ENCODE results near the gene TRIOBP.
"Not testable (repeated sequence)": the region's sequence is repeated elsewhere in the genome, so short reads cannot be mapped to it uniquely, and the experiment has no call there.

The TRIOBP gene

GRCh38 chr22:37690407-37690806, 6.4 kb upstream of the TRIOBP start:
- DNase-seq (ENCODE audit: low read depth, low spot score): no peak

DNA sequence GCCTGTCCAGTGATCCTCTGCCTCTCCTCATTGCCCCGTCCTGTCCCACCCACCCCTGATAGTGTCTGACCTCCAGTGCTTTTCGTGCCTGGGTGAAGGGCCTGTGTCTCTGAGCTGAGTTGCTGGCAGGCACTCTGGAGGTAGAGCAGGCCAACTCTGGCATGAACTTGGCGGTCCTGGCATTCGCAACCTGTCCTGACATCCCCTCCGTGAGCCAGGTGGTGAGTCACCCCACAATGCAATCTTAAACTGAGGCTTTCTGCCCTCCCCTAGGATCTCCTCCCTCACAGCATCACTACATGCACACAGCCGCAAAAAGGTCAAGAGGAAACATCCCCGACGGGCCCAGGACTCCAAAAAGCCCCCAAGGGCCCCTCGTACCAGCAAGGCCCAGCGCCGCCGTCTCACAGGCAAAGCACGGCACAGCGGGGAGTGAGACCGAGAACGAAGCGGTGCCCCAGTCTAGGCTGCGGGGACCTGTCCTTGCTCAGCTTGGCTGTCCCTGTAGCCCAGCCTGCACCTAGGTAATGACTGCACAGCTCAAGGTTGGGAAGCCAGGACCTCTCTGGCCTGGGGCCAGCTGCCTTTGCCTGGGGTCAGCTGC, 5.8 kb upstream of the TRIOBP start:
- DNase-seq (ENCODE audit: low read depth, low spot score): peak; percentile 73

DNA sequence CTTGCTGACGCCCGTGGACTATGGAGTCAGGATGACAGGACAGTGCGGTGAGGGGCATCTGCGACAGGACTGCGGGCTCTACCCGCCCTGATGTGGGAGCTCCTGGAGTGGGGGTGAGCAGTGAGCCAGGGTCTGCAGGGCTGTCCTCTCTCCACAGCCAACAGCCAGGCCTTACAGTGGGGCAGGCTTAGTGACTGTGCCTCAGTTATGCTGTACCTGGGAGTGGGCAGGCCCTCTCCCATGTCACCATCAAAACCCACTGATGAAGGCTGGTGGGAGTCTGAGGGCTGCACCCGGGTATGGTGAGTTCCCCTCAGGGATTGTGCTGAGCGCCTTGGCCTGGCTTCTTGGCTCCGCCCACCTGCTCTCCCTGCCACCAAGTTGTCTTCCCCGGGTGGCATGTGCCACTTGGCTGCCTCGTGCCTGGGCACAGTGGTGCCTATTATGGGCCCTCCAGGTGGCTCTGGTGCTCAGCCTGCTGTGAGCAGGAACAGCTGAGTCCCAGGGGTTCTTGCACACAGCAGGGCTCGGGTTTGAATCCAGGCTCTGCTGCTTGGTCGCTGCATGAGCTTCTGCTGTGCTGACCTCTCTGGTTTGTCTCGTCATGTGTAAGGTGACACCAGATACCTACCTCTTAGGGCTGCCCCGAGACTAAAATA, 4.1 kb upstream of the TRIOBP start:
- no peak for DNase-seq (ENCODE audit: low read depth, low spot score)

DNA sequence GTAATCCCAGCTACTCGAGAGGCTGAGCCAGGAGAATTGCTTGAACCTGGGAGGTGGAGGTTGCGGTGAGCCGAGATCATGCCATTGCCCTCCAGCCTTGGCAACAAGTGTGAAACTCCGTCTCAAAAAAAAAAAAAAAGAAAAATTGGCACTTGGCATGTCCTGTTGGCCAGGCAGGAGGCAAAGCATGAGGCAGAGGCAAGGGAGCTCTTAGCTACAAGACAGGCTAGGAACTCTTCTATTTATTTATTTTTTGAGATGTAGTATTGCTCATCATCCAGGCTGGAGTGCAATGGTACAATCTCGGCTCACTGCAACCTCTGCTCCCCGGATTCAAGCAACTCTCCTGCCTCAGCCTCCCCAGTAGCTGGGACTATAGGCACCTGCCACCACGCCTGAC, 2.7 kb upstream of the TRIOBP start:
- DNase-seq (ENCODE audit: low read depth, low spot score): not testable (repeated sequence)

- DNase-seq (ENCODE audit: low read depth, low spot score): not testable (repeated sequence)
These were observed 590 bp upstream of the TRIOBP start for GRCh38 chr22:37696260-37696656.

DNA sequence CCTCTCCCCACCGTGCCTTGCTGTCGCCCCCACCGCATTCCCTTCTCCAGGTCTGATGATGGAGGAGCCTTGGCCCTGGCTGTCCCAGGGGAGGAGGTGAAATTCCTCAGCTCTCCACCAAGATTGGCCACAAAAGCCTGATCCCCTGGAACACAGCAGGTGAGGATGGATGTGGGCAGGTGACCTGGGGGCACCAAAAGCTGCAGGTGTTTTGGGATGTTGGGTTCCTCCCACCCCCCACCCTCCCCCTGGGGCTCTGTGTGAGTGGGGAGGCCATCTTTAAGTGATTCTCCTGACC, 639 bp downstream of the TRIOBP start:
- DNase-seq (ENCODE audit: low read depth, low spot score): no peak

- no peak for DNase-seq (ENCODE audit: low read depth, low spot score)
These were observed 4.4 kb downstream of the TRIOBP start for GRCh38 chr22:37701141-37701786.

- no peak for DNase-seq (ENCODE audit: low read depth, low spot score)
These were observed 7.1 kb downstream of the TRIOBP start for GRCh38 chr22:37703906-37704305.

- DNase-seq (ENCODE audit: low read depth, low spot score): no peak
These were observed 7.8 kb downstream of the TRIOBP start for GRCh38 chr22:37704645-37705044.

DNA sequence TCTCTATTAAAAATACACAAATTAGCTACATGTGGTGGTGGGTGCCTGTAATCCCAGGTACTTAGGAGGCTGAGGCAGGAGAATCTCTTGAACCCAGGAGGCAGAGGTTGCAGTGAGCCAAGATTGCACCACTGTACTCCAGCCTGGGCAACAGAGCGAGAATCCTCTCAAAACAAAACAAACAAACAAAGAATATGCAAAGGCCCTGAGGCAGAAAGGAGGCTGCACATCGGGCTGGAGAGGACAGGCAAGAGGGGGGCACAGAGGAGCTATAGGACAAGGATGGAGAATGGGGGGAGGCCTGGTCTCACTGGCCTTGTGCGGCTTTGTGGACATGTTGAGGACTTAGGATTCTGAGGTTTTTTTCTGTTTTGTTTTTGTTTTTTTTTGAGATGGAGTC, 8.4 kb downstream of the TRIOBP start:
- no peak for DNase-seq (ENCODE audit: low read depth, low spot score)

DNA sequence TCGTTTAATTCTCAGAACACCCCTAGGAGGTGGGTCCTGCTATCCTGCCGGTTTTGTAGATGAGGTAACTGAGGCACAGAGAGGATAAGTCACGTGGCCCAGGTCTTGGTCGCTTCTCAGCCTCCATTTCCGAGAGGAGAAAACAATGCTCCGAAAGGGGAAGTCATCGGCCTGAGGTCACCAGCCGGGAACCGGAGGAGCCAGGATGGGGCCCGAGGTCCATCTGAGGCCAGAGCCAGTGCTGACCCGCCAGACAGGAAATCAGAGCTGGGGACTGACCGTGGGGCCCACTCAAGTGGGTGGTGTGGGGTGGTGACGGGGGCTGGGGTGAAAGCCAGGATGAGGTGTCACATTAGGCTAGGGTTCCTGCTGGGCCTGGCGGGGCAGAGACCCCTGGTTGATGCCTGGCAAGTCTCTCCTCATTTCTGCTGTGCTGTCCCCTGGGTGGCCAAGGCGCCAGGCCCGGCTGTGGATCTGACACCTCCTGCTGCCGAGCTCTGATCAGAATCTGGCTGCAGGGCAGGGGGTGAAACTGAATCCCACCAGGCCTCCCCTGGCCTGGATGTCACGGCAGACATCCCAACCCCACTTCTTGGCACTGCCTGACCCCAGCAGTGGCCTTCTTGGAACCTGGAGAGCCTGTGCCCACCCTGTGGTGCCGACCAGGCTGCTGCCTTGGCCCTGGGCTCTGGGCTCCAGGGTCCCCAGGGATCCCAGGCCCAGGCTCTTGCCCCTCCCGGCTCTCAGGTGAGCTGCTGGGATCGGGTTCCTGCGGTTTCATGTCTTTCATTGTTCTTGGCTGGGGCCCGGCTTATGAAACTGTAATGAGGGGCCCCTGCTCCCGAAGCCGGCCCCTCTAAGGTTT, 12.0 kb downstream of the TRIOBP start:
- DNase-seq (ENCODE audit: low read depth, low spot score): no peak

GRCh38 chr22:37709445-37709765, 12.6 kb downstream of the TRIOBP start:
- no peak for DNase-seq (ENCODE audit: low read depth, low spot score)

DNA sequence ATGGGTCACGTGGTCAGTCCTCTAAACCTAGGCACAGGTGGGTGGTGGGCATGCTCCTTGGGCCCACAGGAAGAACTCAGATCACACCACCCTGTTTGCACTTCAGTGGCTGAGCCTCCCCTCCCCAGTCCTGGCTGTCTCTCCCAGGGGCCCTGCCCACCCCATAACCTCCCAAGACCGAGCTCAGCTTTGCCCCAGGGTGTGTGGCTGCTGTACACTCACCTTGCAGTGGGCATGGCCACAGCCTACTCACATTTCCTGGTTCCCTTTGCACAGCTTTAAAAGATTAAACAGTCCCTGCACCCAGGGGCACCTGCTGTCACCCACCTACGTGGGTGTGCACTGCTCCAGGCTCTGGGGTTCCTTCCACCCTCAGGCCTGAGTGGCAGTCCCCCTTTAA, 13.8 kb downstream of the TRIOBP start:
- DNase-seq (ENCODE audit: low read depth, low spot score): no peak

GRCh38 chr22:37711490-37711889, 14.6 kb downstream of the TRIOBP start:
- DNase-seq (ENCODE audit: low read depth, low spot score): no peak

GRCh38 chr22:37713761-37714160, 16.9 kb downstream of the TRIOBP start:
- DNase-seq (ENCODE audit: low read depth, low spot score): no peak

GRCh38 chr22:37714634-37715033, 17.8 kb downstream of the TRIOBP start:
- DNase-seq (ENCODE audit: low read depth, low spot score): no peak

GRCh38 chr22:37715760-37716159, 18.9 kb downstream of the TRIOBP start:
- no peak for DNase-seq (ENCODE audit: low read depth, low spot score)

DNA sequence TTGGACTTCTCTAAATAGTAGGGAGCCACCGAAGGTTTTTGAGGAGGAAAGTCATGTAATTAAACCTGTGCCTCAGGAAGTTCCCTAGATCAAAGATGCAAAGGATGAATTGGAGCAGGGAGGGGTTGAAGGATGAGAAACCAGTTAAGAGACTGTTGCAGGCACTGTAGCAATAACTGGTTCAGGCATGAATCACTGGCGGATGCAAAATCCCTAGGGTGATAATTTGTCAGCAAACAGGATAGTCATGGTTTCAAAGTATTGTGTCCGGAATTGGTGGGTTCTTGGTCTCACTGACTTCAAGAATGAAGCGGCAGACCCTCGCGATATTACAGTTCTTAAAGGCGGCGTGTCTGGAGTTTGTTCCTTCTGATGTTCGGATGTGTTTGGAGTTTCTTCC, 19.9 kb downstream of the TRIOBP start:
- DNase-seq (ENCODE audit: low read depth, low spot score): no peak

DNA sequence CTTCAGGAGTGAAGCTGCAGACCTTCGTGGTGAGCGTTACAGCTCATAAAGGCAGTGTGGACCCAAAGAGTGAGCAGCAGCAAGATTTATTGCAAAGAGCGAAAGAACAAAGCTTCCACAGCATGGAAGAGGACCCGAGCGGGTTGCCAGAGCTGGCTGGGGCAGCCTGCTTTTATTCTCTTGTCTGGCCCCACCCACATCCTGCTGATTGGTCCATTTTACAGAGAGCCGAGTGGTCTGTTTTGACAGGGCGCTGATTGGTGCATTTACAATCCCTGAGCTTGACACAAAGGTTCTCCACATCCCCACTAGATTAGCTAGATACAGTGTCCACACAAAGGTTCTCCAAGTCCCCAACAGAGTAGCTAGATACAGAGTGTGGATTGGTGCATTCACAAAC, 20.4 kb downstream of the TRIOBP start:
- DNase-seq (ENCODE audit: low read depth, low spot score): not testable (repeated sequence)

DNA sequence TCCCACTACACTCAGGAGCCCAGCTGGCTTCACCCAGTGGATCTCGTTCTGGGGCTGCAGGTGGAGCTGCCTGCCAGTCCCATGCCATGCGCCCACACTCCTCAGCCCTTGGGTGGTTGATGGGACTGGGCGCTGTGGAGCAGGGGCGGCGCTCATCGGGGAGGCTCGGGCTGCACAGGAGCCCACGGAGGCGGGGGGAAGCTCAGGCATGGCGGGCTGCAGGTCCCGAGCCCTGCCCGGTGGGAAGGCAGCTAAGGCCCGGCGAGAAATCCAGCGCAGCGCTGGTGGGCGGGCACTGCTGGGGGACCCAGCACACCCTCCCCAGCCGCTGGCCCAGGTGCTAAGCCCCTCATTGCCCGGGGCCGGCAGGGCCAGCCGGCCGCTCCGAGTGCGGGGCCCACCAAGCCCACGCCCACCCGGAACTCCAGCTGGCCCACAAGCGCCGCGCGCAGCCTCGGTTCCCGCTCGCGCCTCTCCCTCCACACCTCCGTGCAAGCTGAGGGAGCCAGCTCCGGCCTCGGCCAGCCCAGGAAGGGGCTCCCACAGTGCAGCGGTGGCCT, 21.0 kb downstream of the TRIOBP start:
- DNase-seq (ENCODE audit: low read depth, low spot score): not testable (repeated sequence)

- no peak for DNase-seq (ENCODE audit: low read depth, low spot score)
These were observed 28.8 kb downstream of the TRIOBP start for GRCh38 chr22:37725551-37726240.

Measured in astrocyte of the hippocampus (primary cell).